HepG2 (cell line): ENCODE measurements around the gene PPP1R16B. TPM values are rescaled to one million over a fixed set of nuclear protein-coding genes. Genes with fewer than 3 reads are reported as not detected.

Source experiments
- ATAC-seq: fragments of 200-7000 bp; cut with Tn5 transposase; 3 replicates; pipeline ENCODE4 v1.9.1; 2020; ENCODE audit warnings: mild to moderate bottlenecking, moderate library complexity
- BruUV-seq: library from RNA; stranded (reverse); fragments of 400-500 nt; replicated peaks from 2 replicates; lab custom pipeline; 2021; lab: Mats Ljungman, UMichigan
- CTCF ChIA-PET: fragments of 300-600 bp; formaldehyde crosslinking; extraction: SDS; loops from one replicate; lab custom pipeline; 2021; ENCODE audit warnings: low total read pairs, inconsistent platforms, low intra/inter-chr PET ratio; lab: Yijun Ruan, JAX
- POLR2A ChIA-PET: fragments of 350-600 bp; sonication (Branson Sonifier 250); formaldehyde crosslinking; loops from one replicate; lab custom pipeline; 2020; ENCODE audit warnings: antibody characterized with exemption, inconsistent platforms; lab: Yijun Ruan, JAX
- DNase-seq: peaks from one replicate; pipeline ENCODE4 v3.0.0-alpha.2; 2015; ENCODE audit warnings: low spot score
- FAIRE-seq: peaks from 3 replicates; lab custom pipeline; 2011; peaks lifted over from hg19 to GRCh38; lab: Jason Lieb, UNC
- H2AFZ ChIP-seq: one replicate; pipeline ENCODE4 v1.6.1; 2011; ENCODE audit warnings: low read length, inconsistent platforms
- H3K27ac ChIP-seq: fragments of 300-600 bp; 3 replicates; pipeline ENCODE4 v1.8.0; 2011; ENCODE audit warnings: mixed run types, mild to moderate bottlenecking, mixed read lengths, low read length, inconsistent platforms; ENCODE audit not compliant: insufficient read depth; ENCODE audit errors: extremely low read length
- H3K27me3 ChIP-seq, 2 experiments: fragments of 200-600 bp in 1 of 2; 2 replicates in 1 of 2; 3 replicates in 1 of 2; pipeline versions ENCODE4 v1.6.0 to v1.8.0; 2011; ENCODE audit warnings: low read length in 2 of 2, mild to moderate bottlenecking in 2 of 2, moderate library complexity in 2 of 2, inconsistent platforms in 1 of 2; ENCODE audit not compliant: insufficient read depth in 2 of 2, control insufficient read depth in 1 of 2
- H3K36me3 ChIP-seq, 2 experiments: fragments of 200-600 bp in 1 of 2; replicated peaks in 1 of 2; 2 replicates in 1 of 2; 3 replicates in 1 of 2; pipeline versions ENCODE4 v1.5.1 to v1.8.0; 2011; ENCODE audit warnings: low read length in 2 of 2, inconsistent platforms in 1 of 2; ENCODE audit not compliant: insufficient read depth in 2 of 2, control insufficient read depth in 1 of 2
- H3K4me1 ChIP-seq: 2 replicates; pipeline ENCODE4 v1.5.1; 2012; ENCODE audit warnings: low read length, inconsistent platforms; ENCODE audit not compliant: insufficient read depth
- H3K4me2 ChIP-seq: 2 replicates; pipeline ENCODE4 v1.6.0; 2011; ENCODE audit warnings: low read depth, low read length, inconsistent platforms
- H3K4me3 ChIP-seq, 3 experiments: fragments of 200-600 bp in 1 of 3; sonication (generic), shearing (Covaris generic) in 1 of 3; replicated peaks in 1 of 3; 2 replicates each; pipeline ENCODE4 v1.5.1; 2011 to 2016; ENCODE audit warnings: low read length in 3 of 3, inconsistent platforms in 2 of 3, low read depth in 2 of 3, mild to moderate bottlenecking in 2 of 3, control low read depth in 1 of 3, mixed read lengths in 1 of 3; ENCODE audit not compliant: insufficient read depth in 1 of 3
- H3K79me2 ChIP-seq: one replicate; pipeline ENCODE4 v1.6.1; 2011; ENCODE audit warnings: low read length, inconsistent platforms; ENCODE audit not compliant: insufficient read depth
- H3K9ac ChIP-seq: 2 replicates; pipeline ENCODE4 v1.6.0; 2011; ENCODE audit warnings: mild to moderate bottlenecking, low read depth, low read length, inconsistent platforms; ENCODE audit not compliant: insufficient read depth
- H3K9me3 ChIP-seq: 2 replicates; pipeline ENCODE4 v1.5.1; 2012; ENCODE audit warnings: mild to moderate bottlenecking, low read length
- H4K20me1 ChIP-seq: 2 replicates; pipeline ENCODE4 v1.6.0; 2011; ENCODE audit warnings: inconsistent platforms, mild to moderate bottlenecking, low read length, moderate library complexity; ENCODE audit not compliant: insufficient read depth
- BCL6 ChIP-seq: IDR thresholded peaks from 2 replicates; pipeline ENCODE4 v1.6.1; 2016; ENCODE audit warnings: missing genetic modification reagents, missing compliant biosample characterization
- BORCS8-MEF2B ChIP-seq: sonication (generic); formaldehyde crosslinking; IDR thresholded peaks from 2 replicates; pipeline ENCODE4 v1.8.0; 2022; ENCODE audit warnings: mild to moderate bottlenecking, missing genetic modification reagents
- CBX2 ChIP-seq, 2 experiments: fragments of 200-600 bp in 1 of 2; sonication (generic); formaldehyde crosslinking in 1 of 2; IDR thresholded peaks; 2 replicates each; pipeline versions ENCODE4 v1.7.0 to v1.8.1; 2018 to 2022; ENCODE audit warnings: low read depth in 2 of 2, low read length in 1 of 2, mild to moderate bottlenecking in 1 of 2, missing genetic modification reagents in 1 of 2
- FOXA1 ChIP-seq, 2 experiments: fragments of 450-650 bp in 1 of 2; sonication (generic) in 1 of 2; formaldehyde crosslinking in 1 of 2; IDR thresholded peaks; 2 replicates each; pipeline versions ENCODE4 v1.4.0 to v1.6.1; 2016 to 2020; ENCODE audit warnings: missing genetic modification reagents in 1 of 2
- MED1 ChIP-seq: sonication (generic); formaldehyde crosslinking; IDR thresholded peaks from 2 replicates; pipeline ENCODE4 v1.4.0; 2020; ENCODE audit warnings: missing genetic modification reagents
- NFATC3 ChIP-seq: sonication (generic); formaldehyde crosslinking; IDR thresholded peaks from 2 replicates; pipeline ENCODE4 v1.5.1; 2020; ENCODE audit warnings: mild to moderate bottlenecking, missing genetic modification reagents
- NR2C2 ChIP-seq: sonication (generic); formaldehyde crosslinking; IDR thresholded peaks from 2 replicates; pipeline ENCODE4 v1.4.0; 2020; ENCODE audit warnings: missing genetic modification reagents, mild to moderate bottlenecking, moderate library complexity, borderline replicate concordance
- RXRB ChIP-seq: IDR thresholded peaks from 2 replicates; pipeline ENCODE4 v1.6.1; 2016; ENCODE audit warnings: borderline replicate concordance, missing genetic modification reagents, missing compliant biosample characterization
- SKI ChIP-seq: fragments of 450-650 bp; IDR thresholded peaks from one replicate; pipeline ENCODE4 v1.6.1; 2018; ENCODE audit warnings: mild to moderate bottlenecking; ENCODE audit not compliant: partially characterized antibody
- THAP9 ChIP-seq: sonication (generic); formaldehyde crosslinking; IDR thresholded peaks from 2 replicates; pipeline ENCODE4; 2020; ENCODE audit warnings: missing genetic modification reagents, mild to moderate bottlenecking, borderline replicate concordance
- TSC22D2 ChIP-seq: sonication (generic); formaldehyde crosslinking; IDR thresholded peaks from 2 replicates; pipeline ENCODE4 v1.5.1; 2020; ENCODE audit warnings: missing genetic modification reagents, mild to moderate bottlenecking, borderline replicate concordance
- ZBTB7B ChIP-seq: sonication (generic); formaldehyde crosslinking; IDR thresholded peaks from 2 replicates; pipeline ENCODE4 v1.4.0; 2020; ENCODE audit warnings: missing genetic modification reagents
- ZNF20 ChIP-seq: sonication (generic); formaldehyde crosslinking; IDR thresholded peaks from 2 replicates; pipeline ENCODE4 v1.4.0; 2020; ENCODE audit warnings: mild to moderate bottlenecking, moderate library complexity, missing genetic modification reagents
- ZNF549 ChIP-seq: sonication (generic); formaldehyde crosslinking; IDR thresholded peaks from 2 replicates; pipeline ENCODE4 v1.5.0; 2020; ENCODE audit warnings: missing genetic modification reagents
- ZNF598 ChIP-seq: sonication (generic); formaldehyde crosslinking; IDR thresholded peaks from 2 replicates; pipeline ENCODE4 v1.5.1; 2020; ENCODE audit warnings: mild to moderate bottlenecking, missing genetic modification reagents, borderline replicate concordance
- ZNF784 ChIP-seq: sonication (generic); formaldehyde crosslinking; IDR thresholded peaks from 2 replicates; pipeline ENCODE4 v1.5.1; 2020; ENCODE audit warnings: missing genetic modification reagents, mild to moderate bottlenecking, borderline replicate concordance
- ZNF850 ChIP-seq: sonication (generic); formaldehyde crosslinking; conservative IDR thresholded peaks from 2 replicates; pipeline ENCODE4 v1.9.0; 2021; ENCODE audit warnings: mild to moderate bottlenecking, missing genetic modification reagents
- WGBS: methylation state at CpG from one replicate; pipeline ENCODE4 v1.1.6; 2017; ENCODE audit warnings: low lambda C conversion rate; 5-methylcytosine and 5-hydroxymethylcytosine counted together
- in situ Hi-C: cut with HindIII; loops from 2 replicates; pipeline ENCODE4 v1.10.0; 2017; ENCODE audit warnings: low pct_unique_long_range_greater_than_20kb; ENCODE audit not compliant: extremely low pct_ligation_motif_present
- intact Hi-C: fragments of 100-400 bp; cut with micrococcal nuclease; formaldehyde crosslinking; loops from one replicate; pipeline ENCODE4 v1.10.0; 2022; ENCODE audit not compliant: unreplicated experiment
- polyA plus RNA-seq, 8 experiments: library from polyadenylated mRNA; depleted of rRNA in 3 of 8; stranded (reverse) in 7 of 8; unstranded in 1 of 8; fragments of >200 nt; fragmentation: Illumina TruSeq in 4 of 8; extraction: Trizol in 4 of 8; gene quantifications; 2 replicates each; pipeline versions ENCODE4 v1.2.1 to v1.2.3, GENCODE V29; 2011 to 2016; ENCODE audit warnings: low read depth in 4 of 8, missing spikeins in 1 of 8, mixed read lengths in 1 of 8; ENCODE audit not compliant: insufficient read depth in 1 of 8
- total RNA-seq, 5 experiments: library from RNA; depleted of rRNA; stranded (reverse); fragments of >200 nt; fragmentation: Illumina TruSeq; extraction: Trizol; gene quantifications; 2 replicates each; pipeline ENCODE4 v1.2.3, GENCODE V29; 2016; ENCODE audit warnings: low read depth in 1 of 5
- TF ChIP-seq, protein P1 (sequence below): sonication (generic); formaldehyde crosslinking; IDR thresholded peaks from 2 replicates; pipeline ENCODE4 v1.5.0; 2020; ENCODE audit warnings: missing genetic modification reagents

PPP1R16B gene
- total and polyA plus RNA-seq, 2 of the 13 experiments (the other 11 are each of a cell fraction or from before 2014, with no cell fraction given): 0.02 to 0.11 TPM

GRCh38 chr20:38962044-38962927, 156.8 kb downstream of the PPP1R16B start, which contains the start of gene DHX35:
TSS of gene DHX35 (plus strand) at chr20:38962344. CDS start at chr20:38962368, 24 bp downstream.
- 0% methylated on average over 28 of the region's 70 CpGs for WGBS
- no peaks in the 10 kb centered on the region for H4K20me1 ChIP-seq
- peak within 1 kb of the TSS; percentile 94 for H3K9ac ChIP-seq
- DNase-seq (peak; percentile 97), ATAC-seq (peak; percentile 98), FAIRE-seq (peak; percentile 54)
- H3K4me2 ChIP-seq: peak within 1 kb of the TSS; percentile 86
- BruUV-seq: no TSS peak
- H3K27me3 ChIP-seq: no peaks in the 10 kb centered on the region; a peak in 1 of 5 replicates
- no peaks in the 10 kb centered on the region for H3K9me3 ChIP-seq
- intact Hi-C loops (loop anchor here (1.0 to 10.0 kb wide), 3 partner anchors 36 to 83 kb away; partner anchors contain the start of gene FAM83D), in situ Hi-C loops (no loop called here)
- POLR2A ChIA-PET: interaction anchor here (0.5 to 2.3 kb wide), 27 partner anchors 9 to 331 kb away, joined by 3 to 41 read pairs (median 5); partner anchors contain the start of gene FAM83D
- H3K27ac ChIP-seq: peak within 1 kb of the TSS; percentile 89
- peak within 1 kb of the TSS; percentile 86 to 95 (median 95) for H3K4me3 ChIP-seq
- H3K79me2 ChIP-seq: peaks cover 43% of the 10 kb centered on the region
- peaks cover 34% of the 10 kb centered on the region for H3K4me1 ChIP-seq
- CTCF ChIA-PET: interaction anchor here (1.1 kb wide), 1 partner anchor 36 kb away, joined by 6 read pairs; the partner anchor contains the start of gene FAM83D
- no peaks in the 10 kb centered on the region; a peak in 1 of 5 replicates for H3K36me3 ChIP-seq
- H2AFZ ChIP-seq: peak within 1 kb of the TSS; percentile 23
- peak; percentile 86 for TF ChIP-seq RXRB
- peak; percentile 99 for TF ChIP-seq NR2C2
- TF ChIP-seq TSC22D2 (CRISPR knock-in tag): peak; percentile 96
- no peak for TF ChIP-seq FOXA1 (IDR thresholded peaks at IDR 0.05)
- TF ChIP-seq FOXA1 (CRISPR knock-in tag; IDR thresholded peaks at IDR 0.05): no peak; the same call in none of the 2 replicates
- no peak; the same call in 1 of the 2 replicates for TF ChIP-seq NFATC3 (CRISPR knock-in tag)
- TF ChIP-seq ZNF20: peak; percentile 59
- TF ChIP-seq SKI: peak; percentile 81
- no peak for TF ChIP-seq ZNF549 (CRISPR knock-in tag)
- TF ChIP-seq, protein P1, sequence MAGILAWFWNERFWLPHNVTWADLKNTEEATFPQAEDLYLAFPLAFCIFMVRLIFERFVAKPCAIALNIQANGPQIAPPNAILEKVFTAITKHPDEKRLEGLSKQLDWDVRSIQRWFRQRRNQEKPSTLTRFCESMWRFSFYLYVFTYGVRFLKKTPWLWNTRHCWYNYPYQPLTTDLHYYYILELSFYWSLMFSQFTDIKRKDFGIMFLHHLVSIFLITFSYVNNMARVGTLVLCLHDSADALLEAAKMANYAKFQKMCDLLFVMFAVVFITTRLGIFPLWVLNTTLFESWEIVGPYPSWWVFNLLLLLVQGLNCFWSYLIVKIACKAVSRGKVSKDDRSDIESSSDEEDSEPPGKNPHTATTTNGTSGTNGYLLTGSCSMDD (CRISPR knock-in tag): no peak
- TF ChIP-seq ZNF784 (CRISPR knock-in tag): peak; percentile 87; the same call in 1 of the 2 replicates
- TF ChIP-seq ZNF598 (CRISPR knock-in tag): peak; percentile 98
- no peak for TF ChIP-seq CBX2 (IDR thresholded peaks at IDR 0.05; ENCODE audit: low read depth, low read length)
- TF ChIP-seq CBX2 (CRISPR knock-in tag; IDR thresholded peaks at IDR 0.05; ENCODE audit: low read depth): no peak
- TF ChIP-seq ZNF850 (CRISPR knock-in tag): no peak
- peak; percentile 51 for TF ChIP-seq MED1
- TF ChIP-seq BORCS8-MEF2B (CRISPR knock-in tag): peak; percentile 79
- peak; percentile 81 for TF ChIP-seq ZBTB7B (CRISPR knock-in tag)
- peak; percentile 50 for TF ChIP-seq BCL6 (CRISPR knock-in tag)
- peak; percentile 98 for TF ChIP-seq THAP9 (CRISPR knock-in tag)
